Keratinocyte (primary cell): Measurements from ENCODE around the gene INSYN2A. TPM values are rescaled to one million over a fixed set of nuclear protein-coding genes. Genes with fewer than 3 reads are reported as not detected.

Source experiments
- DNase-seq: peaks from one replicate; pipeline ENCODE4 v3.0.0-alpha.2; 2011; ENCODE audit warnings: low read depth, missing footprints, low spot score
- FAIRE-seq: peaks from 2 replicates; lab custom pipeline; 2011; peaks lifted over from hg19 to GRCh38; lab: Jason Lieb, UNC
- H2AFZ ChIP-seq: 2 replicates; pipeline ENCODE4 v1.6.0; 2012; ENCODE audit warnings: low read length, control low read depth, inconsistent platforms; ENCODE audit not compliant: control insufficient read depth
- H3K27ac ChIP-seq: 2 replicates; pipeline ENCODE4 v1.5.1; 2011; ENCODE audit warnings: low read length; ENCODE audit not compliant: control insufficient read depth, insufficient read depth
- H3K27me3 ChIP-seq: 3 replicates; pipeline ENCODE4 v1.6.0; 2011; ENCODE audit warnings: low read length; ENCODE audit not compliant: control insufficient read depth, insufficient read depth; ENCODE audit errors: extremely low read depth
- H3K36me3 ChIP-seq, 2 experiments: 2 replicates in 1 of 2; 3 replicates in 1 of 2; pipeline ENCODE4 v1.5.1; 2011; ENCODE audit warnings: low read length in 2 of 2, mild to moderate bottlenecking in 1 of 2; ENCODE audit not compliant: control insufficient read depth in 2 of 2, insufficient read depth in 2 of 2; ENCODE audit errors: extremely low read depth in 1 of 2
- H3K4me1 ChIP-seq: 3 replicates; pipeline ENCODE4 v1.5.1; 2011; ENCODE audit warnings: low read length; ENCODE audit not compliant: control insufficient read depth, insufficient read depth; ENCODE audit errors: extremely low read depth
- H3K4me2 ChIP-seq: 3 replicates; pipeline ENCODE4 v1.6.0; 2011; ENCODE audit warnings: low read depth, low read length; ENCODE audit not compliant: control insufficient read depth, insufficient read depth; ENCODE audit errors: extremely low read depth
- H3K4me3 ChIP-seq, 3 experiments: fragments of 200-600 bp in 1 of 3; sonication (generic) in 1 of 3; 2 replicates in 2 of 3; 3 replicates in 1 of 3; pipeline ENCODE4 v1.5.1; 2011 to 2016; ENCODE audit warnings: low read length in 3 of 3, mild to moderate bottlenecking in 3 of 3, control low read depth in 2 of 3, inconsistent platforms in 1 of 3, low read depth in 1 of 3, mixed read lengths in 1 of 3, mixed run types in 1 of 3, moderate library complexity in 1 of 3; ENCODE audit not compliant: control insufficient read depth in 2 of 3, insufficient read depth in 2 of 3; ENCODE audit errors: extremely low read depth in 1 of 3
- H3K79me2 ChIP-seq: 2 replicates; pipeline ENCODE4 v1.6.0; 2012; ENCODE audit warnings: low read length; ENCODE audit not compliant: control insufficient read depth, insufficient read depth
- H3K9ac ChIP-seq: 3 replicates; pipeline ENCODE4 v1.6.0; 2011; ENCODE audit warnings: low read length; ENCODE audit not compliant: control insufficient read depth, insufficient read depth; ENCODE audit errors: extremely low read depth
- H3K9me1 ChIP-seq: 3 replicates; pipeline ENCODE4 v1.6.0; 2011; ENCODE audit warnings: low read length; ENCODE audit not compliant: control insufficient read depth, insufficient read depth; ENCODE audit errors: extremely low read depth
- H3K9me3 ChIP-seq: 2 replicates; pipeline ENCODE4 v1.5.1; 2012; ENCODE audit warnings: low read depth, low read length; ENCODE audit not compliant: control insufficient read depth
- H4K20me1 ChIP-seq: 3 replicates; pipeline ENCODE4 v1.6.0; 2011; ENCODE audit warnings: low read length; ENCODE audit not compliant: control insufficient read depth, insufficient read depth; ENCODE audit errors: extremely low read depth
- EZH2 ChIP-seq: IDR thresholded peaks from one replicate; pipeline ENCODE4 v1.6.1; 2012; ENCODE audit warnings: inconsistent platforms, mild to moderate bottlenecking, low read length, moderate library complexity
- dilution Hi-C: fragments of 300-500 bp; cut with MboI; formaldehyde crosslinking; loops from one replicate; pipeline ENCODE4 v1.7.0; 2020; ENCODE audit warnings: low sequenced_read_pairs; ENCODE audit not compliant: extremely low pct_ligation_motif_present
- polyA plus RNA-seq, 5 experiments: library from polyadenylated mRNA; depleted of rRNA in 3 of 5; stranded (reverse) in 3 of 5; stranded (forward) in 1 of 5; unstranded in 1 of 5; fragments of >200 nt; gene quantifications; 1 replicate in 1 of 5; 2 replicates in 3 of 5; 3 replicates in 1 of 5; pipeline versions ENCODE4 v1.2.1 to v1.2.3, GENCODE V29; 2011 to 2012; ENCODE audit warnings: missing spikeins in 2 of 5, low read depth in 1 of 5, low replicate concordance in 1 of 5
- TF ChIP-seq, protein P1 (sequence below), 3 experiments: IDR thresholded peaks in 1 of 3; conservative IDR thresholded peaks in 1 of 3; optimal IDR thresholded peaks in 1 of 3; 2 replicates in 2 of 3; 3 replicates in 1 of 3; pipeline versions ENCODE3 to v1.5.1; 2011; ENCODE audit warnings: low read length in 3 of 3, mild to moderate bottlenecking in 3 of 3, moderate library complexity in 2 of 3, control low read depth in 1 of 3, inconsistent platforms in 1 of 3; ENCODE audit not compliant: insufficient read depth in 2 of 3; ENCODE audit errors: extremely low read depth in 1 of 3

Gene INSYN2A
- polyA plus RNA-seq, 1 donor (not counting 4 experiments of a cell fraction or from before 2014, with no cell fraction given): not detected

- H3K9me1 ChIP-seq: no peaks in the 10 kb centered on the region
- no peak overlapping the region for H2AFZ ChIP-seq
- FAIRE-seq (no peak), DNase-seq (no peak)
- no peak overlapping the region for H3K27ac ChIP-seq
- dilution Hi-C loops: no loop called here
- H3K4me2 ChIP-seq: no peak overlapping the region
- no peaks in the 10 kb centered on the region for H3K4me1 ChIP-seq
- H3K36me3 ChIP-seq: peaks cover 0 to 1% of the 10 kb centered on the region in 2 experiments
- H3K27me3 ChIP-seq: peaks cover 8% of the 10 kb centered on the region
- TF ChIP-seq, protein P1, sequence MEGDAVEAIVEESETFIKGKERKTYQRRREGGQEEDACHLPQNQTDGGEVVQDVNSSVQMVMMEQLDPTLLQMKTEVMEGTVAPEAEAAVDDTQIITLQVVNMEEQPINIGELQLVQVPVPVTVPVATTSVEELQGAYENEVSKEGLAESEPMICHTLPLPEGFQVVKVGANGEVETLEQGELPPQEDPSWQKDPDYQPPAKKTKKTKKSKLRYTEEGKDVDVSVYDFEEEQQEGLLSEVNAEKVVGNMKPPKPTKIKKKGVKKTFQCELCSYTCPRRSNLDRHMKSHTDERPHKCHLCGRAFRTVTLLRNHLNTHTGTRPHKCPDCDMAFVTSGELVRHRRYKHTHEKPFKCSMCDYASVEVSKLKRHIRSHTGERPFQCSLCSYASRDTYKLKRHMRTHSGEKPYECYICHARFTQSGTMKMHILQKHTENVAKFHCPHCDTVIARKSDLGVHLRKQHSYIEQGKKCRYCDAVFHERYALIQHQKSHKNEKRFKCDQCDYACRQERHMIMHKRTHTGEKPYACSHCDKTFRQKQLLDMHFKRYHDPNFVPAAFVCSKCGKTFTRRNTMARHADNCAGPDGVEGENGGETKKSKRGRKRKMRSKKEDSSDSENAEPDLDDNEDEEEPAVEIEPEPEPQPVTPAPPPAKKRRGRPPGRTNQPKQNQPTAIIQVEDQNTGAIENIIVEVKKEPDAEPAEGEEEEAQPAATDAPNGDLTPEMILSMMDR (optimal IDR thresholded peaks at IDR 0.05 in 1 of 3, IDR thresholded peaks at IDR 0.05 in 1 of 3, conservative IDR thresholded peaks at IDR 0.05 in 1 of 3; ENCODE audit: extremely low read depth in 1 of 3, insufficient read depth in 2 of 3, low read length in 3 of 3): no peak
- TF ChIP-seq EZH2: no peak
- no peak overlapping the region for H3K9ac ChIP-seq
- H4K20me1 ChIP-seq: peaks cover 4% of the 10 kb centered on the region
- H3K79me2 ChIP-seq: no peaks in the 10 kb centered on the region
- H3K9me3 ChIP-seq: no peaks in the 10 kb centered on the region
- H3K4me3 ChIP-seq: no peak overlapping the region
Measured at GRCh38 chr10:127190427-127190826, 6.0 kb downstream of the INSYN2A start.

DNA sequence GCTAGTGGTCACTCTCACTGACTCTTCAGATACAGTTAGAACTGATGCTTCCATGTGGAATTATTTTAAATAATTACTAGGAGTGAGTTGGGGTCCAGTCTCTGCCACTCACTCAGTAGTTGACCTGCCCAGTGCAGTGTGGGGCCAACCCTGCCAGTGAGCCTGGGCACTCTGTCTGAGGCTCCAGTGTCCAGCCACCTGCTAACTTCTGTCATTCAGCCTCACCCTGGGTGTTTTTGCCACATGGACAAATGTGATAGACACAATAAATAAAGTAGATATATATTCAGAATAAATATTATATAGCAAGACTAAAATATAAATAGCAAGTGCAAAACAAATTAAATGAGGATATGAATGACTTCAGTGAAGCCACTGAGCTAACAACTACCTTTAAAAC lies 7.2 kb downstream of the INSYN2A start:
- H3K27ac ChIP-seq: no peak overlapping the region
- H3K9me1 ChIP-seq: no peaks in the 10 kb centered on the region
- H3K27me3 ChIP-seq: no peaks in the 10 kb centered on the region
- H3K36me3 ChIP-seq: peaks cover 0 to 1% of the 10 kb centered on the region in 2 experiments
- no peak overlapping the region for H3K4me2 ChIP-seq
- FAIRE-seq (no peak), DNase-seq (no peak)
- TF ChIP-seq, protein P1 (optimal IDR thresholded peaks at IDR 0.05 in 1 of 3, IDR thresholded peaks at IDR 0.05 in 1 of 3, conservative IDR thresholded peaks at IDR 0.05 in 1 of 3; ENCODE audit: extremely low read depth in 1 of 3, insufficient read depth in 2 of 3, low read length in 3 of 3): no peak
- no peak for TF ChIP-seq EZH2
- H3K79me2 ChIP-seq: no peaks in the 10 kb centered on the region
- no peak overlapping the region for H2AFZ ChIP-seq
- no peak overlapping the region for H3K4me3 ChIP-seq
- no peaks in the 10 kb centered on the region for H4K20me1 ChIP-seq
- H3K9ac ChIP-seq: no peak overlapping the region
- H3K4me1 ChIP-seq: no peaks in the 10 kb centered on the region
- no peaks in the 10 kb centered on the region for H3K9me3 ChIP-seq
- dilution Hi-C loops: no loop called here
